Tibial nerve (tissue), 4 donors: Measurements from ENCODE around the gene NPW. TPM values are rescaled to one million over a fixed set of nuclear protein-coding genes. Genes with fewer than 3 reads are reported as not detected.

Experiments used
- DNase-seq, 2 donors: peaks; one replicate each; pipeline ENCODE4 v3.0.0-alpha.2; 2019; ENCODE audit warnings: low spot score in 2 of 2
- H3K27ac ChIP-seq, 4 donors: fragments of 200-600 bp; sonication (generic) in 3 of 4; one replicate each; pipeline ENCODE4 v1.5.1; 2017 to 2019; ENCODE audit warnings: mild to moderate bottlenecking in 1 of 4
- H3K27me3 ChIP-seq, 2 donors: fragments of 200-600 bp; sonication (generic) in 1 of 2; one replicate each; pipeline versions ENCODE4 v1.5.1 to v1.6.0; 2017 to 2019
- H3K36me3 ChIP-seq, 3 donors: fragments of 200-600 bp; sonication (generic); one replicate each; pipeline ENCODE4 v1.5.1; 2018 to 2019
- H3K4me1 ChIP-seq, 4 donors: fragments of 200-600 bp; sonication (generic) in 3 of 4; one replicate each; pipeline ENCODE4 v1.5.1; 2017 to 2019
- H3K4me3 ChIP-seq, 4 donors: fragments of 200-600 bp; sonication (generic) in 3 of 4; one replicate each; pipeline ENCODE4 v1.5.1; 2017 to 2019; ENCODE audit warnings: mild to moderate bottlenecking in 1 of 4, moderate library complexity in 1 of 4
- H3K9me3 ChIP-seq, 4 donors: fragments of 200-600 bp; sonication (generic) in 3 of 4; one replicate each; pipeline ENCODE4 v1.5.1; 2017 to 2019
- CTCF ChIP-seq, 5 experiments: fragments of 200-600 bp in 3 of 5; fragments of 450-650 bp in 2 of 5; sonication (generic) in 3 of 5; IDR thresholded peaks; one replicate each; pipeline ENCODE4 v1.5.1; 2016 to 2019; ENCODE audit warnings: antibody characterized with exemption in 5 of 5, mild to moderate bottlenecking in 3 of 5, moderate library complexity in 2 of 5
- EP300 ChIP-seq, 2 donors: sonication (generic); formaldehyde crosslinking; IDR thresholded peaks; one replicate each; pipeline ENCODE4 v1.6.1; 2017; ENCODE audit warnings: antibody characterized with exemption in 2 of 2, mild to moderate bottlenecking in 1 of 2
- POLR2A ChIP-seq, 2 donors: fragments of 450-650 bp; IDR thresholded peaks; one replicate each; pipeline ENCODE4 v1.6.1; 2017; ENCODE audit warnings: antibody characterized with exemption in 2 of 2, mild to moderate bottlenecking in 2 of 2, moderate library complexity in 2 of 2
- WGBS, 2 donors: methylation state at CpG; one replicate each; pipeline ENCODE4 v1.1.5; 2018; 5-methylcytosine and 5-hydroxymethylcytosine counted together
- total RNA-seq, 4 donors: library from RNA; depleted of rRNA; stranded (reverse); fragments of >200 nt; gene quantifications; one replicate each; pipeline ENCODE4 v1.1.0, GENCODE V29; 2016

The NPW gene
- total RNA-seq: 1 to 10 TPM in 2 of 4 donors, not detected in 2; 3.0 to 3.1 TPM

DNA sequence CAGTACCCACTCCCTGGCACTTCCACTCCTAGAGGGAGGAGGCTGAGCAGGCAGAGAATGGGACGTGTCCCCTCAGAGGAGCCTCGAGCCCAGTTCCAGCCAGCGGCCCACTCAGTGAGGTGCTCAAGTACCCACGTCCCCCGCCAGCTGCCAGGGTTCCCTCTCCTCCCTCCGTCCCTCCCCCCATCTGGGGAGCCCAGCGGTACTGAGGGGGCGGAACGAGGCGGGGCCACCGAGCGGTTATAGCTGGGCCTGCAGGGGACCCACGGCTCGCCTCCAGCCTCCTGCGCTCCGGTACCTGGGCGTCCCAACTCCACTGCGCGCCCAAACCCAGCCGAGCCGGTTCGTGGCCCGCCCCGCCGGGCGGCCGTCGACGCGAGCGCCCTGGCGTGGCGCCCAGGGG, at the start of gene NPW:
Gene NPW, plus strand, starts transcription at position 268 of the 403 bp plus-strand sequence.
- no peak within 1 kb of the TSS for H3K4me3 ChIP-seq
- no peak for TF ChIP-seq POLR2A (IDR thresholded peaks at IDR 0.05)
- no peak for TF ChIP-seq CTCF (IDR thresholded peaks at IDR 0.05)
- TF ChIP-seq EP300 (IDR thresholded peaks at IDR 0.05): no peak
- H3K4me1 ChIP-seq: peaks cover 0 to 39% (median 17%) of the 10 kb centered on the region in 4 donors
- H3K36me3 ChIP-seq: no peaks in the 10 kb centered on the region
- H3K27ac ChIP-seq: no peak within 1 kb of the TSS
- H3K27me3 ChIP-seq: peaks cover 0 to 35% of the 10 kb centered on the region in 2 donors
- no peaks in the 10 kb centered on the region for H3K9me3 ChIP-seq
- 0 to 3% methylated on average over 6 of the region's 33 CpGs for WGBS, 2 donors
- no peak for DNase-seq

- Histone ChIP-seq H3K9me3 (no peaks in the 10 kb centered on the region), H3K4me3 (peak within 1 kb of the TSS; percentile 77 to 100 (median 84)), H3K27me3 (no peaks in the 10 kb centered on the region), H3K4me1 (peaks cover 0 to 27% (median 20%) of the 10 kb centered on the region in 4 donors), H3K27ac (peak within 1 kb of the TSS; percentile 71 to 95 (median 91)), H3K36me3 (peaks cover 0 to 31% (median 22%) of the 10 kb centered on the region in 3 donors)
- 1% methylated on average over 29 to 45 of the region's 78 CpGs for WGBS, 2 donors
- peak; percentile 93 to 97 for TF ChIP-seq POLR2A (IDR thresholded peaks at IDR 0.05)
- TF ChIP-seq EP300 (IDR thresholded peaks at IDR 0.05): peak; percentile 92 to 100
- TF ChIP-seq CTCF (IDR thresholded peaks at IDR 0.05): peak in 2 of 5 experiments; percentile 49 to 73
- DNase-seq: peak; percentile 85 to 87
These were observed 47.6 kb upstream of the NPW start, which contains the start of gene TBL3 for GRCh38 chr16:1971796-1972489. TSS of gene TBL3 (plus strand) at chr16:1972053. CDS start at chr16:1972165, 112 bp downstream.

DNA sequence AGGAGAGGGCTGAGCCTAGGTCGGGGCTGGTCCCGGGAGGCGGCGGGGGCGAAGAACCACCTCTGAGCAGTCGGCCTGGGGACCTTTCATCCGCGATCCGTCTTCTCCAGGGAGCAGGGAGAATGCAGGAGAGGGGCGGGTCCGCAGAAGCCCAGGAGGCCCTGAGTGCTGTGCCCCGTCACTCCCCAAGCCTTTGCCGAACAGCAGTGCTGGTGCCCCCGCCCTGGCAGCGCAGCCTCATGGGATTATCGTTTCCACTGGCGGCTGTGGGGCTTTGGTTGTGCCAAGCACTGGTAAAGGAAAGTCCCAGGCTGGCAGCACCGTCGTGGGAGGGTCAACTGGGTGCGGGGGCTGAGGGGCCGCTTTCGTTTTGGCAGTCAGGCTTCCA, 47.1 kb upstream of the NPW start:
- 4% methylated on average over 15 to 17 of the region's 22 CpGs for WGBS, 2 donors
- no peak for TF ChIP-seq POLR2A (IDR thresholded peaks at IDR 0.05)

DNA sequence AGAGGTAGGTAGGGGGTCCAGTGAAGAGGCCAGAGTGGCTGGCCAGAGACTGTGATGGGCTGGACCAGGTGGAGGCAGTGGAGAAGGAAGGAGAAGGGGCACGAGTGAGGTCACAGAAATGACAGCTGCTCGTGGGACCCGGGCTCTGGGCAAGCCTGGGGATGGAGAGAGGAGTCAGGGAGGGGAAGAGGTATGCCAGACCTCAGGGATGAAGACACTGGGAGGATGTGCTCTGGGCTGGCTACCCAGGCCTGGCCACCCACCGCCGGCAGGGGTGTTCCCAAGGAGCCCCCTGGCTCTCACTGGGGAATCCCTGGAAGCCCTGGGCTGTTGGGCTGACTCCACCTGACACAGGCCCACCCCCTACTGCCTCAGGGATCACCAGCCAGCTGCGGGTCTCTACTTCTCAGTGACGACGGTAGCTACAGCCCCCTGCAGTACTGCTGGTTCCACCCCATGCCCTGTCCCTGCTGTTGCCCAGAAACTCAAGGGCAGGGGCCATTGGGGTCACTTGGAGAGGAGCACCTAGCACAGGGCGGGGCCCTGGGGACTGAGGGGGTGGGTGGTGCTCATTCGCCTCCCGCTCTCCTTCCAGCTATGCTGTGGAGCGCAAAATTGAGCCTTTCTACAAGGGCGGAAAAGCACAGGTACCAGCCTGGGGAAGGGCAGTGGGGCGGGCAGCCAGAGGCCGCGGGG, 46.0 kb upstream of the NPW start:
- Histone ChIP-seq H3K9me3 (no peaks in the 10 kb centered on the region), H3K27me3 (peaks cover 0 to 12% of the 10 kb centered on the region in 2 donors), H3K4me1 (peaks cover 0 to 27% (median 20%) of the 10 kb centered on the region in 4 donors), H3K27ac (no peak overlapping the region), H3K36me3 (peaks cover 0 to 48% (median 36%) of the 10 kb centered on the region in 3 donors), H3K4me3 (no peak overlapping the region)
- no peak for TF ChIP-seq POLR2A (IDR thresholded peaks at IDR 0.05)
- no peak for TF ChIP-seq EP300 (IDR thresholded peaks at IDR 0.05)
- no peak for TF ChIP-seq CTCF (IDR thresholded peaks at IDR 0.05)
- no peak for DNase-seq
- WGBS, 2 donors: 82 to 89% methylated on average over 15 to 16 of the region's 16 CpGs

More for the DNA sequence above, 47.1 kb upstream of the NPW start:
- H3K4me1 ChIP-seq: peaks cover 0 to 27% (median 20%) of the 10 kb centered on the region in 4 donors
- H3K36me3 ChIP-seq: peaks cover 0 to 37% (median 26%) of the 10 kb centered on the region in 3 donors
- peaks cover 0 to 5% of the 10 kb centered on the region in 2 donors for H3K27me3 ChIP-seq
- peak overlapping the region in 3 of 4 donors; percentile 90 to 95 (median 92) for H3K27ac ChIP-seq
- no peaks in the 10 kb centered on the region for H3K9me3 ChIP-seq
- peak overlapping the region; percentile 77 to 100 (median 84) for H3K4me3 ChIP-seq
- DNase-seq: no peak

- Histone ChIP-seq H3K9me3 (no peaks in the 10 kb centered on the region), H3K27me3 (peaks cover 0 to 20% of the 10 kb centered on the region in 2 donors), H3K4me3 (no peak overlapping the region), H3K36me3 (peaks cover 0 to 56% (median 36%) of the 10 kb centered on the region in 3 donors), H3K27ac (no peak overlapping the region), H3K4me1 (peaks cover 0 to 32% (median 21%) of the 10 kb centered on the region in 4 donors)
- WGBS, 2 donors: 90 to 92% methylated on average over 27 to 31 of the region's 42 CpGs
- no peak for DNase-seq
- no peak for TF ChIP-seq POLR2A (IDR thresholded peaks at IDR 0.05)
- no peak for TF ChIP-seq EP300 (IDR thresholded peaks at IDR 0.05)
- TF ChIP-seq CTCF (IDR thresholded peaks at IDR 0.05): no peak
These were observed 45.2 kb upstream of the NPW start for GRCh38 chr16:1974157-1975070.
